GM10847 (cell line): ENCODE measurements around the gene HSD17B8.
A peak's percentile ranks its signal among the peaks of the same experiment; 100 is the strongest.

ENCODE experiments used
- POLR2A ChIP-seq: IDR thresholded peaks from 2 replicates; pipeline ENCODE4 v1.6.1; 2011; ENCODE audit not compliant: insufficient read length; ENCODE audit errors: extremely low read depth

HSD17B8 gene

GRCh38 chr6:33204415-33205190 lies at the start of gene HSD17B8:
HSD17B8 (plus strand) TSS chr6:33204655; CDS start chr6:33204669, 14 bp downstream.
- TF ChIP-seq POLR2A, result peak; percentile 63

GRCh38 chr6:33156561-33156960 lies 47.9 kb upstream of the HSD17B8 start:
- TF ChIP-seq POLR2A, result no peak

- TF ChIP-seq POLR2A, result no peak
These were observed 47.5 kb upstream of the HSD17B8 start for GRCh38 chr6:33156964-33157363.

- no peak for TF ChIP-seq POLR2A
These were observed 44.4 kb upstream of the HSD17B8 start for GRCh38 chr6:33160096-33160495.

- TF ChIP-seq POLR2A, result no peak
These were observed 43.6 kb upstream of the HSD17B8 start for GRCh38 chr6:33160728-33161344.

GRCh38 chr6:33161354-33162331 lies 42.8 kb upstream of the HSD17B8 start:
- TF ChIP-seq POLR2A, result no peak

- TF ChIP-seq POLR2A, result no peak
These were observed 40.9 kb upstream of the HSD17B8 start for GRCh38 chr6:33163540-33163939.

- no peak for TF ChIP-seq POLR2A
These were observed 40.3 kb upstream of the HSD17B8 start for GRCh38 chr6:33164176-33164575.

GRCh38 chr6:33164665-33165373 lies 39.6 kb upstream of the HSD17B8 start:
- no peak for TF ChIP-seq POLR2A

GRCh38 chr6:33165581-33166258 lies 38.7 kb upstream of the HSD17B8 start:
- TF ChIP-seq POLR2A, result no peak

GRCh38 chr6:33166363-33166762 lies 38.1 kb upstream of the HSD17B8 start:
- TF ChIP-seq POLR2A, result no peak

- TF ChIP-seq POLR2A, result no peak
These were observed 37.6 kb upstream of the HSD17B8 start for GRCh38 chr6:33166811-33167210.

GRCh38 chr6:33167374-33168283 lies 36.8 kb upstream of the HSD17B8 start:
- no peak for TF ChIP-seq POLR2A
